Cardiac septum (tissue), 1 donor: Measurements from ENCODE around the gene PDE11A. TPM values are rescaled to one million over a fixed set of nuclear protein-coding genes. Genes with fewer than 3 reads are reported as not detected.

Source experiments
- DNase-seq: peaks from one replicate; pipeline ENCODE4 v3.0.0-alpha.2; 2020; ENCODE audit warnings: low spot score
- intact Hi-C: fragments of 100-400 bp; cut with DNase I; formaldehyde crosslinking; loops from one replicate; pipeline ENCODE4 v1.14.0; 2022
- total RNA-seq: library from RNA; stranded (reverse); fragmentation: NEBNext Ultra II Directional; extraction: Animal tissue kit (Norgen Biotek cat#: 25700); gene quantifications from one replicate; pipeline ENCODE4 v1.2.1, GENCODE V29; 2021
- donor health status: DM: no; HTN: no; CAD: no.

PDE11A gene
- total RNA-seq, 1 donor from 2014 or later: 0.54 TPM

- no peak for DNase-seq
- intact Hi-C loops: no loop called here
Measured at GRCh38 chr2:177748360-177748759, 324.2 kb downstream of the PDE11A start.

DNA sequence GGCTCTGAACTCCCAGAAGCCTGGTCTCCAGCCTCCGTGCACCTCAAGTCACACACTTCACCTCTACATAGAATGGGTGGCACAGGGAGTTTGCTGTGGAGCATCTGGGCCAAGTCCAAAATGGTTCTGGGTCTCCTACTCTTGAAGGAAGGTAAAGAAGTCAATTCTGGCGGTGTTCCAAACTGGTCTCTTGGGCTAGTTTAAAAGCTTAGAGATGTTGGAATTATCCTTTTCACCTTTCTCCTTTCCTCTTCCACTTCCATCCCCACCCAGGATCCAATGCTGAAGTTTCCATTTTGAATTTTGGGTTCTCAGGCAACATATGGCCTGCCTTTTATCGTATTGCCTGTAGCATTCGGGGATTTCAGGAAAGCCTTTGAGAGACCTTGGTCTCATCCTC is 325.2 kb downstream of the PDE11A start:
- DNase-seq: no peak
- intact Hi-C loops: no loop called here

DNA sequence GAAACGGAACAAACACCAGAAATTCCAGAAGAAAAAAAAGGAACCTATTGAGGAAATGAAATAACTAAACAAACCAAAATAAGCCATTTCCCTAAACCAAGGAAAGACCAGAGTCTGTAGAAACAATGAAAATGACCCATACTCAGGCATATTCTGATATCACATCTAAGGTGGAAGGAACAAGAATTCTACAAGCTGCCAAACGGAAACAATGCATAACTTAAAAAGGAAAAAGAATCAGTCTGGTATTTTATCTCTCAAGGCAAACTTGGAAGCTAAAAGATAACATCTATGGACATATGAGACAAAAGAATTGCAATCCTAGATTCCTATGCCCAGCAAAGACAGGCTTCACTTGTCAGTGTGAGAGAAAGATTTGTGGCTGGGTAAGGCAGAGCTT is 326.2 kb downstream of the PDE11A start:
- intact Hi-C loops: no loop called here

GRCh38 chr2:177745531-177745930 is 327.0 kb downstream of the PDE11A start:
- intact Hi-C loops: no loop called here
- no peak for DNase-seq

More for the DNA sequence above, 326.2 kb downstream of the PDE11A start:
- DNase-seq: no peak

- intact Hi-C loops: no loop called here
- DNase-seq: no peak
Measured at GRCh38 chr2:177742851-177743250, 329.7 kb downstream of the PDE11A start.

GRCh38 chr2:177741866-177742265 is 330.7 kb downstream of the PDE11A start:
- DNase-seq: no peak
- intact Hi-C loops: no loop called here

GRCh38 chr2:177740700-177741099 is 331.9 kb downstream of the PDE11A start:
- intact Hi-C loops: no loop called here
- no peak for DNase-seq

DNA sequence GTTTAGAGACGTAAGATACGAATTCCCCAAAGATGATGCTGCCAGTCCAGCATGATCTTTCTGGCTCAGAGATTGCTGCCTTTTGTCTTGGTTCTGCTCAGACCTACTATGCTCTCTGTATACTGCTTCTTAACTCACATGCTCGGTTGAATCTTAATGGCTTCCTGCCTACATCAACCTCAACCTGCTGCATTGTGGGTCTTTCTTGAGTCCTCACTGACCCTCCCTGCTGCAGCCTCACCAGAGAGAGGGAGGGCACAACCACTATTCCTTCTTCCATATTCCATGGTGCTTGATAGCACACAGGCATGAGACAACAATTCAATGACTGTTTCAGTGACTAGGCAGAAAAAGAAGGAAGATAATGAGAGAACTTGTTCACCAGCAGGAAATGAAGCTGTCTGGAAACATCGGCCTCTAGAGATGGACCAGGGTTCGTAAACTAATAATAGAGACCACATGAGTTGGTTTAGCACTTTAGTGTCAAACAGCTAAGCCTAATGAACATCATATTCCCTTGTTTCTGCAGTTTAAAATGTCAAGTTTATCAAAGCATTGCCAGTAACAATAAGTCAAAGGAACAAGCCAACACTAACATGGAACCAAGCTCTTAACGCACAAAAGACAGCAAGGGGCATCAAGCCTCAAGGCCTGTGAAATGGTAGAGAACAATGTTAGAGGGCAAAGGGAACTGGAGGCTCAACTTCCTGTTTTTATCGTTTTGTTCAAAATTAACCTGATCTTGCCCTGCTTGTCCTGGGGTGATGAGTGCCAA is 333.9 kb downstream of the PDE11A start:
- DNase-seq: no peak
- intact Hi-C loops: no loop called here

DNA sequence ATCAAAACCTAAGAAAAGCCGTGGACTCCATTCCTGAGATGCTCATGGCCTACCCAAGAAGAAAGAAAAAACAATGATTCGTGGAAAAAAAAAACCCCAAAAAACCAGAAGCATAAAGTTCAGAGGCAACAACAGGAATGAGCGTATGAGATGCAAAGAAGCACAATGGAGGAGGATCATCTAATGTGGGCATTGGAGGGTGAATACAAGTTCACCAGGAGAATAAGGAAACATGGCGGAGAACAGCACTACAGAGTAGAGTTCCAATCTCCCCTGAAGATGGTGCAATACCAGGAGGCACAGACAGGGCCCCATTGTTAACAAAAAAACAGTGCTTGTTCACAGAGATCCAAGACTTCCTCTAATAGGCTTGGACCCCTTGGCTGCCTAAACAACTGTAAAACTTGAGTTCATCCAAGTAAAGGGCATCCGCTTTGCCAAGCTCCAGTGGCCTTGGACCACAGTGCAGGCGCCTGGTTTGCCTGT is 337.2 kb downstream of the PDE11A start:
- intact Hi-C loops: no loop called here
- no peak for DNase-seq

DNA sequence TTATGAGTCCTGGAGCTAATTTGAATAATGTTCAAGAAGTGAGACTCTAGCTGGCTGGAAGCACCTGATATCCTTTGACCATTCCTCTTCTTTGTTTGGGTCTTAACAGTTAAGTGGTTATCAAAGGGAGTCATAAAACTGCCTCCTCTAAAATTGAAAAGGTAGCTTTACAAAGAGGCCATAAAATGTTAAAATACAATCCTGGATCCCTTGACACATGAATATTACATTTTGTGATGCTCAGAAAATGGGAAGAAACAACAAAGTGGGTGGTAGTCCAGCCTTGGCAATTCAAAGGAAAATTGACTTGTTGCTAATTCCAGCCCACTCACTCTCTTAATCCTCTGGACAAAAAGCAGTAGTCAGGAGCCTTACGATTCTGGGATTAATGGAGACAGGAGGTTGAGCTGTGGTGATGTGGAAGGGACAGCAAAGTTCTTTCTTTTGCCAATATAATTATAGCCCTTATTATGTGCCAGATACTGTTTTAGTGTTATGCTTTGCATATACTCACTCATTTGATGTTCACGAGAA is 339.2 kb downstream of the PDE11A start:
- intact Hi-C loops: no loop called here
- DNase-seq: no peak

GRCh38 chr2:177731384-177731783 is 341.2 kb downstream of the PDE11A start:
- DNase-seq: no peak
- intact Hi-C loops: no loop called here

GRCh38 chr2:177730792-177731191 is 341.8 kb downstream of the PDE11A start:
- no peak for DNase-seq
- intact Hi-C loops: no loop called here

GRCh38 chr2:177730363-177730762 is 342.2 kb downstream of the PDE11A start:
- intact Hi-C loops: no loop called here

GRCh38 chr2:177728920-177729319 is 343.7 kb downstream of the PDE11A start:
- intact Hi-C loops: no loop called here
- DNase-seq: no peak

More at GRCh38 chr2:177730363-177730762, 342.2 kb downstream of the PDE11A start:
- DNase-seq: no peak

- intact Hi-C loops: no loop called here
- no peak for DNase-seq
Measured at GRCh38 chr2:177728399-177728765, 344.2 kb downstream of the PDE11A start.

- no peak for DNase-seq
- intact Hi-C loops: no loop called here
Measured at GRCh38 chr2:177727577-177728398, 344.8 kb downstream of the PDE11A start.

DNA sequence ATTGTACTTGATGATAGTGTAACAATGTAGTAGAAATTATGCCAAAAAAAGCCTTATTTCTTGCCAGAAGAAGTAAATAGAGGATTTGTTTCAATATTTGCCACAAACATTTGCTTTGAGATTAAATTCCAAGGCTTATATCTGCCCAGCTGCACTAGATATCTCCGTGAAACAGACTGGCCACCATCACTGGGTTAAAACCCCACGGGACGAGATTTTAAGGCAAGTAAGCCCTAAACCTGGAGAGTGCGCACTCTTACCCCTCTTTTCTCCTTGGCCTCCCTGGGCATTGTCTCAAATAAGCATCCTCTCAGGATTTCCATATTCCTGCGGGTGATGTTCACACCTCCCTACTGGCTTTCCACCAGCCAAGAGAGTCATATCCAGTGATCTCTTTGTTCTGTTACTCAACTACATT is 345.6 kb downstream of the PDE11A start:
- DNase-seq: no peak
- intact Hi-C loops: no loop called here

DNA sequence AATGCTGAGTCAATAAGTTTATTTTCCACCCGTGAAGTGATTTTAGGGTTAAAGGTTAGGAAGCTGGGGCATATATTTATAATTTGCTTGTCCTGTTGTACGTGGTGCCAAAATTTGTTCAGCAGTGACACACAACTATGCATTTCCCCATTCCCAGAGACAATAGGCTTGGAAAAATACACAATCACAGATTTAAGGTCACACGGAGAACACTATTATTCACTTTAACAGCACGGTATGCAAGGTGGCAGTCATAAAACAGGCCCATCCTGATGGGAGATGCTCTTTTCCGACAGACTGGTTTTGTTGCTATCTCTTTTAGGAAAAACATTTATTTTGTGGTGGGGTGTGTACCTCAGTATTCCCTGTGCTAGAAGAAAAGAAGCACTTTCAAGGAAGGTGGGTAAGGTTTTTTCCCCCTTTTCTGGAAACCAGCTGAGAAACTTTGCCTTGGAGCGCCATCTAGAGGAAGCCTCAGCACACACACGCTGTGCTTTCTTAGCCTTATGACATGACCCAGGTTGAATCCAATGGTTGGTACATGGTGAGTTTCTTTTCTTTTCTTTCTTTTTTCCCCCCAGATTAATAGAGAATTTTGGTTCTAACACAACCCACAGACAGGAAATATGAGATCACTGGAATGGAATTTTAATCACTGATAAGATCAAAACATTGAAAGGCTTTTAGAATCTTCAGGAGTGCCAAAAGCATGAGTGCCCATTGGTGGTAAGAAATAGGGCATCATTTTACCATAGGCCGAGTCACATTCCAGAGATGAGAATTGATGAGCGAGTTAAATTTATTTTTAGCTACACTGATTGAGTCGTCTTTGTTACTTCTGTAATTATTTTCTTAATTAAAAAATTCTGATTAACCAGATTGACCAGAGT is 347.9 kb downstream of the PDE11A start:
- no peak for DNase-seq
- intact Hi-C loops: loop anchor here (2.0 to 5.0 kb wide), 2 partner anchors 390 to 562 kb away; no protein-coding TSS in a partner anchor

DNA sequence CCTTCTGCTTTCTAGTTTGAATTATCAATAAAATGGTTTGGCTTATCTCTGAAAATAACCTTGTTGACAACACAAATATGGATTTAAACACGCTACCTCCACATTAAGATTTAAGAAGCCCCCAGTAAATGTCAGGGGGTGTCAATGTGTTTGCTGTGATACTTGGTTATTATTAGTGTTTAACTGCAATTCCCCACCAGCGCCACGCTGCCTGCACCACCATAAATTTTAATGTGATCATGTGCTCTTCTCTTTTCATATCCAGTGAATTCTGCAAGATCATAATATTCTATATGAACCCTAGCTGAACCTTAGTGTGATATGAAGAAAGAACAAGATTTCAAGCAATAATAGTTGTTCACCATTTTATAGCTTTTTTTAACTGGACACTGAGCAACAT is 349.3 kb downstream of the PDE11A start:
- DNase-seq: no peak
- intact Hi-C loops: loop anchor here (2.0 to 5.0 kb wide), 2 partner anchors 232 to 561 kb away; no protein-coding TSS in a partner anchor
